B cell (primary cell): ENCODE data around the gene PI4K2B. TPM values are rescaled to one million over a fixed set of nuclear protein-coding genes. Genes with fewer than 3 reads are reported as not detected.

ENCODE experiments used
- ATAC-seq: fragments of 200-7000 bp; cut with Tn5 transposase; one replicate; pipeline ENCODE4 v1.10.0; 2021; ENCODE audit warnings: low read depth, mild to moderate bottlenecking, moderate number of reproducible peaks, moderate library complexity
- CTCF ChIA-PET: fragments of 350-600 bp; sonication (Branson Sonifier 250); formaldehyde crosslinking; loops from one replicate; lab custom pipeline; 2021; ENCODE audit warnings: antibody characterized with exemption, inconsistent platforms; lab: Charles Lee
- POLR2A ChIA-PET: fragments of 350-600 bp; sonication (Branson Sonifier 250); formaldehyde crosslinking; loops from one replicate; lab custom pipeline; 2021; ENCODE audit warnings: antibody characterized with exemption; lab: Charles Lee
- DNase-seq: peaks from one replicate; pipeline ENCODE4 v3.0.0; 2013
- H2AFZ ChIP-seq: 2 replicates; pipeline ENCODE4 v1.6.1; 2012; ENCODE audit warnings: mild to moderate bottlenecking, low read depth, low read length; ENCODE audit not compliant: insufficient read depth, poor library complexity, severe bottlenecking
- H3K27ac ChIP-seq, 2 donors: 1 replicate in 1 of 2; 2 replicates in 1 of 2; pipeline ENCODE4 v1.5.1; 2012 to 2013; ENCODE audit warnings: low read length in 2 of 2, mild to moderate bottlenecking in 2 of 2, moderate library complexity in 1 of 2
- H3K27me3 ChIP-seq, 4 experiments: fragments of 200-600 bp in 1 of 4; sonication (generic) in 1 of 4; replicated peaks in 1 of 4; 1 replicate in 2 of 4; 2 replicates in 2 of 4; pipeline versions ENCODE4 v1.6.1 to v1.7.0; 2013 to 2016; ENCODE audit warnings: low read length in 3 of 4, mild to moderate bottlenecking in 2 of 4, mixed read lengths in 1 of 4, moderate library complexity in 1 of 4; ENCODE audit not compliant: insufficient read depth in 4 of 4, control insufficient read depth in 3 of 4; ENCODE audit errors: control extremely low read depth in 1 of 4
- H3K36me3 ChIP-seq, 2 experiments: replicated peaks in 1 of 2; 1 replicate in 1 of 2; 2 replicates in 1 of 2; pipeline versions ENCODE4 v1.6.1 to v1.7.1; 2013; ENCODE audit warnings: low read length in 1 of 2; ENCODE audit not compliant: insufficient read depth in 2 of 2, control insufficient read depth in 1 of 2; ENCODE audit errors: control extremely low read depth in 1 of 2, extremely low read depth in 1 of 2
- H3K4me1 ChIP-seq, 2 donors: fragments of 200-600 bp in 1 of 2; sonication (generic) in 1 of 2; 1 replicate in 1 of 2; 2 replicates in 1 of 2; pipeline versions ENCODE4 v1.5.1 to v1.6.1; 2013 to 2017; ENCODE audit warnings: low read length in 2 of 2; ENCODE audit not compliant: control insufficient read depth in 2 of 2, insufficient read depth in 2 of 2
- H3K4me2 ChIP-seq: replicated peaks from 2 replicates; pipeline ENCODE3; 2012; ENCODE audit warnings: mild to moderate bottlenecking, low read depth, low read length; ENCODE audit not compliant: poor library complexity, severe bottlenecking
- H3K4me3 ChIP-seq, 5 experiments: fragments of 200-600 bp in 1 of 5; sonication (generic) in 1 of 5; 1 replicate in 3 of 5; 2 replicates in 2 of 5; pipeline versions ENCODE4 v1.5.1 to v1.7.0; 2011 to 2016; ENCODE audit warnings: low read length in 4 of 5, mild to moderate bottlenecking in 4 of 5, low read depth in 2 of 5, control low read depth in 1 of 5, moderate library complexity in 1 of 5; ENCODE audit not compliant: insufficient read depth in 1 of 5; ENCODE audit errors: control extremely low read depth in 1 of 5, extremely low read depth in 1 of 5
- H3K79me2 ChIP-seq: fragments of 200-600 bp; sonication (generic); one replicate; pipeline ENCODE4 v1.6.0; 2016; ENCODE audit warnings: low read length; ENCODE audit not compliant: control insufficient read depth, insufficient read depth
- H3K9ac ChIP-seq: fragments of 200-600 bp; sonication (generic); 2 replicates; pipeline ENCODE4 v1.6.1; 2017; ENCODE audit warnings: mild to moderate bottlenecking, low read length, moderate library complexity
- H3K9me3 ChIP-seq, 3 donors: one replicate each; pipeline versions ENCODE4 v1.6.1 to v1.7.1; 2013; ENCODE audit warnings: low read length in 2 of 3; ENCODE audit not compliant: control insufficient read depth in 2 of 3, insufficient read depth in 1 of 3; ENCODE audit errors: control extremely low read depth in 1 of 3
- H4K20me1 ChIP-seq: 2 replicates; pipeline ENCODE4 v1.6.0; 2012; ENCODE audit warnings: mild to moderate bottlenecking, low read length; ENCODE audit not compliant: insufficient read depth, control insufficient read depth, poor library complexity, severe bottlenecking
- H3K27ac Mint-ChIP-seq: one replicate; pipeline ENCODE4 v1.8.0; 2021; ENCODE audit warnings: mixed read lengths
- H3K27me3 Mint-ChIP-seq: one replicate; pipeline ENCODE4 v1.8.0; 2021; ENCODE audit warnings: mixed read lengths
- H3K4me1 Mint-ChIP-seq: one replicate; pipeline ENCODE4 v1.8.0; 2021; ENCODE audit warnings: mixed read lengths
- H3K4me3 Mint-ChIP-seq: one replicate; pipeline ENCODE4 v1.8.0; 2021; ENCODE audit warnings: mixed read lengths
- H3K9me3 Mint-ChIP-seq: one replicate; pipeline ENCODE4 v1.8.0; 2022; ENCODE audit warnings: mixed read lengths; ENCODE audit not compliant: insufficient read depth
- CTCF ChIP-seq: fragments of 200-600 bp; IDR thresholded peaks from one replicate; pipeline ENCODE4 v1.8.0; 2022; ENCODE audit warnings: antibody characterized with exemption, mild to moderate bottlenecking
- EZH2 ChIP-seq: IDR thresholded peaks from 2 replicates; pipeline ENCODE4 v1.6.1; 2012; ENCODE audit warnings: borderline replicate concordance, low read depth, mild to moderate bottlenecking, moderate library complexity, low read length; ENCODE audit not compliant: insufficient read depth, poor library complexity, severe bottlenecking
- WGBS: methylation state at CpG from one replicate; pipeline ENCODE4 v1.1.5; 2013; ENCODE audit warnings: missing lambda C conversion rate; ENCODE audit not compliant: insufficient coverage; 5-methylcytosine and 5-hydroxymethylcytosine counted together
- intact Hi-C: fragments of 100-400 bp; cut with micrococcal nuclease; formaldehyde crosslinking; loops from one replicate; pipeline ENCODE4 v1.10.0; 2022
- polyA plus RNA-seq: library from polyadenylated mRNA; depleted of rRNA; stranded (reverse); fragments of >200 nt; gene quantifications from 2 replicates; pipeline ENCODE4 v1.2.3, GENCODE V29; 2012
- total RNA-seq, 2 donors: library from RNA; stranded (reverse); fragments of 120-200 nt in 1 of 2; gene quantifications; 1 replicate in 1 of 2; 2 replicates in 1 of 2; pipeline versions ENCODE4 v1.2.3 to v1.2.4, GENCODE V29; 2013 to 2022

PI4K2B gene
- total and polyA plus RNA-seq, 2 donors (not counting 1 experiment from before 2014, with no cell fraction given) = 3.8 to 13.7 TPM

GRCh38 chr4:25234390-25235370 is 847 bp downstream of the PI4K2B start:
- peak overlapping the region; percentile 94 for H2AFZ ChIP-seq

More at GRCh38 chr4:25234390-25235370, 847 bp downstream of the PI4K2B start:
- TF ChIP-seq EZH2 = no peak
- TF ChIP-seq CTCF = peak; percentile 59
- peak overlapping the region; percentile 85 for H3K4me3 Mint-ChIP-seq
- Histone ChIP-seq H4K20me1 (peaks cover 7% of the 10 kb centered on the region), H3K79me2 (peaks cover 43% of the 10 kb centered on the region), H3K9ac (peak overlapping the region; percentile 79), H3K27ac (peak overlapping the region; percentile 84 to 85), H3K36me3 (no peaks in the 10 kb centered on the region), H3K9me3 (peaks cover 0 to 16% (median 0%) of the 10 kb centered on the region in 3 donors), H3K4me1 (peaks cover 25 to 29% of the 10 kb centered on the region in 2 donors), H3K4me2 (peak overlapping the region; percentile 88), H3K27me3 (no peaks in the 10 kb centered on the region), H3K4me3 (peak overlapping the region; percentile 72 to 91 (median 79))
- intact Hi-C loops = loop anchor here (1.0 to 10.0 kb wide), 5 partner anchors 52 to 1760 kb away; partner anchors contain the start of genes ANAPC4, DHX15 and ZCCHC4
- H3K27me3 Mint-ChIP-seq = no peaks in the 10 kb centered on the region
- no peaks in the 10 kb centered on the region for H3K9me3 Mint-ChIP-seq
- peak; percentile 85 for DNase-seq
- peaks cover 39% of the 10 kb centered on the region for H3K4me1 Mint-ChIP-seq
- peak; percentile 50 for ATAC-seq
- CTCF ChIA-PET = interaction anchor here (1.0 to 4.4 kb wide), 8 partner anchors 19 to 254 kb away, joined by 3 to 49 read pairs (median 6); partner anchors contain the start of genes ANAPC4, SEPSECS and ZCCHC4
- peak overlapping the region; percentile 82 for H3K27ac Mint-ChIP-seq
- WGBS = under 1% methylated on average over 37 of the region's 49 CpGs
- POLR2A ChIA-PET = interaction anchor here (0.8 to 2.2 kb wide), 3 partner anchors 74 to 1592 kb away, joined by 3 to 12 read pairs (median 9); partner anchors contain the start of genes SEPSECS and ZCCHC4
